Activated T-helper 1 cell treated with anti-CD3 and anti-CD28 coated beads, Interleukin-12 subunit alpha, Interleukin-12 subunit beta, Interleukin-2, Interleukin-4 antibody, amounts not matched to agents 30 ng/mL and 10 ng/mL and 1 ng/mL, durations not matched to agents 14 hours and 24 hours and 36 hours (primary cell): ENCODE data around the gene PABPC1L2A. TPM values are rescaled to one million over a fixed set of nuclear protein-coding genes. Genes with fewer than 3 reads are reported as not detected.
"Not testable (repeated sequence)": the region's sequence is repeated elsewhere in the genome, so short reads cannot be mapped to it uniquely, and the experiment has no call there.

Source experiments
- DNase-seq: peaks from one replicate; pipeline ENCODE4 v3.0.0; 2021; ENCODE audit warnings: low spot score
- H3K27ac Mint-ChIP-seq: one replicate; pipeline ENCODE4 v1.8.0; 2021; ENCODE audit warnings: mild to moderate bottlenecking, mixed read lengths
- H3K27me3 Mint-ChIP-seq: one replicate; pipeline ENCODE4 v1.8.0; 2022; ENCODE audit warnings: mild to moderate bottlenecking, moderate library complexity, mixed read lengths; ENCODE audit not compliant: insufficient read depth
- H3K36me3 Mint-ChIP-seq: one replicate; pipeline ENCODE4 v1.8.0; 2021; ENCODE audit warnings: low read depth, mixed read lengths
- H3K4me1 Mint-ChIP-seq: one replicate; pipeline ENCODE4 v1.8.0; 2021; ENCODE audit warnings: low read depth, mixed read lengths
- H3K4me3 Mint-ChIP-seq: one replicate; pipeline ENCODE4 v1.8.0; 2021; ENCODE audit warnings: mild to moderate bottlenecking, moderate library complexity, mixed read lengths
- H3K9me3 Mint-ChIP-seq: one replicate; pipeline ENCODE4 v1.8.0; 2021; ENCODE audit warnings: mixed read lengths
- intact Hi-C: fragments of 100-400 bp; cut with micrococcal nuclease; formaldehyde crosslinking; loops from one replicate; pipeline ENCODE4 v1.15.1; 2024
- total RNA-seq: library from RNA; stranded (reverse); gene quantifications from 2 replicates; pipeline ENCODE4 v1.2.3, GENCODE V29; 2022

PABPC1L2A gene
- not detected in 2 replicates for total RNA-seq

DNA sequence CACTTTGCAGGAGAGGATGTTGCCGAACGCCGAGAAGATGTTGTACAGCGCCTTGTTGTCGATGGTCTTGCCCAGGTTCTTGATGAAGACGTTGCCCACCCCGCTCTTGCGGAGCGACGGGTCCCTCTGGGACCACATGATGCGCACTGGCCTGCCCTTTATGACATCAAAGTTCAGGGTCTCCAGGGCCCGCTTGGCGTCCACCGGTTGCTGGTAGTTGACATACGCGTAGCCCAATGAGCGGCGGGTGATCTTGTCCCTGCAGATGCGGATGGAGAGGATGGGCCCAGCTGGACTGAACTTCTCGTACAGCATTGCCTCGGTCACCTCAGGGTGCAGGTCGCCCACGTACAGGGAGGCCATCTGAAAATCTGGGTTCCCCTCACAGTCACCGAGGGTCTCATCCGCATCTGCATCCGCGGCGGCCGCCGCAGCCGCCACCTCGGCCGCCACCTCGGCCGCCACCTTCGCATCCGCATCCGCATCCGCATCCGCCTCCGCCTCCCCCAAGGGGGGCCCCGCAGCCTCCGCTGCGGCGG lies at the start of gene PABPC1L2A:
PABPC1L2A (minus strand) TSS at position 489 of the 539 bp plus-strand sequence; CDS start at position 363, 126 bp downstream.
- H3K27me3 Mint-ChIP-seq, DNase-seq, H3K27ac Mint-ChIP-seq, intact Hi-C loops, H3K4me3 Mint-ChIP-seq, H3K4me1 Mint-ChIP-seq, H3K9me3 Mint-ChIP-seq, H3K36me3 Mint-ChIP-seq: not testable (repeated sequence)

DNA sequence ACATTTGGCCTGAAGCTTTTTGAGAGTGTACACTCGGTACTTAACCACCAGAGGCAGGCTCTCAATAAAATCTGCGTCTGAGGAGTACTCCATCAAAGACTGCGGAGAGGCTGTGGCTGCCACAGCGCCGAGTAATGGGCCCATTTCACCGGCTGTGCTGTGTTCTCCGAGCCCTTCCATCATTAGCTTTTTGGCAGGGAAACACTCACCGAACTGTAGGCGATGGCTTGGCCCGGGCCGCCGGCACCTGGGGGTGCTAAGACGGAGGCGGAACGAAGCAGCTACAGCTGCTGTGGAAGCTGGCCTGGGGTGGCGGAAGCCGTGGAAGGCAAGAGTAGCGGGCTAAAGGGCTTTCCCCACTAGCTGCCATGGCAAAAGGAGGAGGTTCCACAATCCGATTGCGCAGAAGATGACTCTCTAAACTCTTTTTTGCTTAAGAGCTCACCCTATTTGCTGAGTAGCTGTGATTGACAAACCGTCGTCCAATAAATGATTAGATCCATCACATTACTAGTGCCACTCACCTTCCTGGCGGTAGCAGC lies 48.5 kb upstream of the PABPC1L2A start:
- intact Hi-C loops: no loop called here
- Mint-ChIP-seq H3K9me3 (peaks cover 3% of the 10 kb centered on the region), H3K27ac (no peak overlapping the region), H3K4me3 (peak overlapping the region; percentile 66), H3K27me3 (peaks cover 2% of the 10 kb centered on the region), H3K36me3 (peaks cover 2% of the 10 kb centered on the region), H3K4me1 (no peaks in the 10 kb centered on the region)
- no peak for DNase-seq

DNA sequence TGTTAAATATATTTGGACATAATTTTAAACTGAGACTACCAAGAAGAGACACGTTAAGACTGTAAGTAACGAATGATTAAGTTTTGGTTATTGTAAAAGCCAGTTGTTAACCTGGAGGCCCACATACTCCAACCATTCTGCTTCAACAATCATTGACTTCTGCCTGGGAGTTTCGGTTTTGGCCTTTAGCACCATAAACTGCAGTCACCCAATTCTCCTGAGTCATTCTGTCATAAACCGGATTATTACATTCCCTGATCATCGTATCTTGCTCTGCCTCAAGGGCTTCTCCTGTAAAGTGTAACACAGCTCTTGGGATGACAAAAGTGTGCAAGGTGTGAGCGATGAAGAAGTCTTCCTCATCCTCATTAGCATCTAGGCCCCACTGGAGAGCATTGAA lies 46.9 kb upstream of the PABPC1L2A start:
- peaks cover 3% of the 10 kb centered on the region for H3K9me3 Mint-ChIP-seq

DNA sequence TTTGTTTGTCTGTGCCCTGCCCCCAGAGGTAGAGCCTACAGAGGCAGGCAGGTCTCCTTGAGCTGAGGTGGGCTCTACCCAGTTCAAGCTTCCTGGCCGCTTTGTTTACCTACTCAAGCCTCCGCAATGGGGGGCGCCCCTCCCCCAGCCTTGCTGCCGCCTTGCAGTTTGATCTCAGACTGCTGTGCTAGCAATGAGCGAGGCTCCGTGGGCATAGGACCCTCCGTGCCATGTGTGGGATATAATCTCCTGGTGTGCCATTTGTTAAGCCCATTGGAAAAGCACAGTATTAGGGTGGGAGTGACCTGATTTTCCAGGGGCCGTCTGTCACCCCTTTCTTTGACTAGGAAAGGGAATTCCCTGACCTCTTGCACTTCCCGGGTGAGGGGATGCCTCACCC lies 20.2 kb upstream of the PABPC1L2A start:
- H3K27me3 Mint-ChIP-seq, H3K4me1 Mint-ChIP-seq, H3K36me3 Mint-ChIP-seq, H3K4me3 Mint-ChIP-seq, intact Hi-C loops, H3K9me3 Mint-ChIP-seq, H3K27ac Mint-ChIP-seq, DNase-seq: not testable (repeated sequence)

More for the DNA sequence above, 46.9 kb upstream of the PABPC1L2A start:
- Mint-ChIP-seq H3K27ac (no peak overlapping the region), H3K36me3 (peaks cover 2% of the 10 kb centered on the region), H3K27me3 (peaks cover 2% of the 10 kb centered on the region), H3K4me1 (no peaks in the 10 kb centered on the region), H3K4me3 (no peak overlapping the region)
- intact Hi-C loops: no loop called here
- DNase-seq: no peak

DNA sequence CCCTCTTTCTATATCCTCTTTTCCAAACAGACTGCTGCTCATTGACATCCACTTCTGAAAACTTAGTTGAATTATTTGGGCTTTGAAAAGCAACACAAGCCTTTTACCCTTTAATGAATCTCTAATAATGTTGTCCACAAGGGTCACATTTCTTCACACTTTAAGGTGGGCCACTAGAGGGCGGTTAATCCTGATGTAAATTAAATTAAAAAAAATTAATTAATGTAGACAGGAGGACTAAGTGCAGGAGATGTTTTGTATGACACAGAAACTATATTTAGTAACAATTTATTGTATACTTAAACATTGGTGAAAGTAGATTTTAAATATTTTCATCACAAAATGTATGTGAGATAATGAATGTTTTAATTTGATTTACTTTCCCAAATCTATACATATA lies 7.5 kb upstream of the PABPC1L2A start:
- H3K36me3 Mint-ChIP-seq, H3K27ac Mint-ChIP-seq, H3K4me1 Mint-ChIP-seq, H3K9me3 Mint-ChIP-seq, H3K27me3 Mint-ChIP-seq, H3K4me3 Mint-ChIP-seq, intact Hi-C loops, DNase-seq: not testable (repeated sequence)

DNA sequence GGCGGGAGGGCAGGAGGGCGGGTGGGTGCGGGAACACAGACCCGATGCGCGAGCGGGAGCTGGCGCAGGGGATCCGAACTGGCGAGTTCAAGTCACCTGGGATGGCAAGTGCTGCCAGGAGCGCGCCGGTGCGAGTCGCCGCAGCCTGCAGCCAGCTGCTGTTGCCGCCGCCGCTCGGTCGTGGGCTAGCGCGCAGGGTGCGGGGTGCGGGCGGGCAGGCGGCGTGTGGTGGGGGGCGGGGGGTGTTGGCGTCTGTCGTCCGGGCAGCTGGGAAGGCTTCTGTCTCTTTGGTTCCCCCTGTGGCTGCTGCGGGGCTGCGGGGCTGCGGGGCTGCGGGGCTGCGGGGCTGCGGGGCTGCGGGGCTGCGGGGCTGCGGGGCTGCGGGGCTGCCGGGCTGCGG lies 572 bp upstream of the PABPC1L2A start:
- intact Hi-C loops, H3K27ac Mint-ChIP-seq, H3K36me3 Mint-ChIP-seq, H3K4me1 Mint-ChIP-seq, H3K4me3 Mint-ChIP-seq, H3K9me3 Mint-ChIP-seq, H3K27me3 Mint-ChIP-seq, DNase-seq: not testable (repeated sequence)

DNA sequence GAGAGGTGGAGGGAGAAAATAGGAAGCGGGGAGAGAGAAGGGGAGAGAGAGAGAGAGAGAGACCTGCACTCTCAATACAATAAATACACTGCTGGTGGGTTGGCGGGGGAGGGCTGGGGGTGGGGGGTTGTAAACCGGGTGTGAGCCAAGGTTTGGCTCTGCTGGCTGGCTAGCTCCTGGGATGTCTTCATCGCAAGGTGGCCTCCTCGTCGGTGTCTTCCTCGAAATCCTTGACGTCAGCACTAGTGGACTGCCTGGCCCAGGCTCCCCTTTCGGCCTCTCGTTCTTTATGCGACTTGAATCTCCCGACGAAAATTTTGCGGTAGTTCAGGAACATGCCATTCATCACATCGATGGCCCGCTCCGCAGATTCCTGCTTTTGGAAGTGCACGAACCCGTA lies 715 bp downstream of the PABPC1L2A start:
- H3K4me1 Mint-ChIP-seq, H3K27me3 Mint-ChIP-seq, H3K4me3 Mint-ChIP-seq, H3K36me3 Mint-ChIP-seq, H3K27ac Mint-ChIP-seq, intact Hi-C loops, H3K9me3 Mint-ChIP-seq, DNase-seq: not testable (repeated sequence)

DNA sequence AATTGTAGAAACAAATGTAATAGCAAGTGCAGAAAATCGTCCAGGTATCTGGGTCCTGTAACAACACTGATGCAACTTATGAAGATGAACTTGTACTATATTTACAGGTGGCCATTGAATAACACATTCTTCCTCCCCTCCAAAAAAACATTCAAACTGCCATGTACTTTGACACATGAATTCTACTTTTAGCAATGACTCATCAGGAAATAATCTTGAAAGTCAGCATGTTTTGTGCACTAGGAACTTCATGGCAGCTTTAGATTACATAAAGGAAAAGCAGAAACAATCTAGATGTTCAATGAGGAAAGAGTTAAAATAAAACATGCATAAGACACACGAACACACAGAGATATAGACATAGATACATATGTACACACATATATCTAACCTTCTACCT lies 2.5 kb downstream of the PABPC1L2A start:
- no peak for DNase-seq

DNA sequence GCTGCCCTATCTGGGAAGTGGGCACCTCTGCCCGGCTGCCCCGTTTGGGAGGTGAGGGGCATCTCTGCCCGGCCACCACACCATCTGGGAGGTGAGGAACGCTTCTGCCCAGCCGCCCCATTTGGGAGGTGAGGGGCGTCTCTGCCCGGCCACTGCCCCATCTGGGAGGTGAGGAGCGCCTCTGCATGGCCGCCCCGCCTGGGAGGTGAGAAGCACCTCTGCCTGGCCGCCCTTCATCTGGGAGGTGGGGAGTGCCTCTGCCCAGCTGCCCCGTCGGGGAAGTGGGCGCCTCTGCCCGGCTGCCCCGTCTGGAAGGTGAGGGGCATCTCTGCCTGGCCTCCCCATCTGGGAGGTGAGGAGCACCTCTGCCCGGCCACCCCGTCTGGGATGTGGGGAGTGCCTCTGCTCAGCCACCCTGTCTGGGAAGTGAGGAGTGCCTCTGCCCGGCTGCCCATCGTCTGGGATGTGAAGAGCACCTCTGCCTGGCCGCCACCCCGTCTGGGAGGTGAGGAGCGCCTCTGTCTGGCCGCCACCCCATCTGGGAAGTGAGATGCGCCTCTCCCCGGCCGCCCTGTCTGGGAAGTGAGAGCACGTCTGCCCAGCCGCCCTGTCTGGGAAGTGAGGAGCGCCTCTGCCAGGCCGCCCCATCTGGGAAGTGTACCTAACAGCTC lies 9.8 kb downstream of the PABPC1L2A start:
- Mint-ChIP-seq H3K36me3 (no peaks in the 10 kb centered on the region), H3K27me3 (peaks cover 1% of the 10 kb centered on the region), H3K4me1 (no peaks in the 10 kb centered on the region), H3K27ac (no peak overlapping the region), H3K4me3 (no peak overlapping the region), H3K9me3 (no peaks in the 10 kb centered on the region)
- DNase-seq: no peak
- intact Hi-C loops: no loop called here

More for the DNA sequence above, 2.5 kb downstream of the PABPC1L2A start:
- H3K27me3 Mint-ChIP-seq: peaks cover 8% of the 10 kb centered on the region
- H3K4me1 Mint-ChIP-seq: no peaks in the 10 kb centered on the region
- H3K27ac Mint-ChIP-seq: no peak overlapping the region
- H3K4me3 Mint-ChIP-seq: no peak overlapping the region
- no peaks in the 10 kb centered on the region for H3K9me3 Mint-ChIP-seq
- H3K36me3 Mint-ChIP-seq: no peaks in the 10 kb centered on the region
- intact Hi-C loops: no loop called here

DNA sequence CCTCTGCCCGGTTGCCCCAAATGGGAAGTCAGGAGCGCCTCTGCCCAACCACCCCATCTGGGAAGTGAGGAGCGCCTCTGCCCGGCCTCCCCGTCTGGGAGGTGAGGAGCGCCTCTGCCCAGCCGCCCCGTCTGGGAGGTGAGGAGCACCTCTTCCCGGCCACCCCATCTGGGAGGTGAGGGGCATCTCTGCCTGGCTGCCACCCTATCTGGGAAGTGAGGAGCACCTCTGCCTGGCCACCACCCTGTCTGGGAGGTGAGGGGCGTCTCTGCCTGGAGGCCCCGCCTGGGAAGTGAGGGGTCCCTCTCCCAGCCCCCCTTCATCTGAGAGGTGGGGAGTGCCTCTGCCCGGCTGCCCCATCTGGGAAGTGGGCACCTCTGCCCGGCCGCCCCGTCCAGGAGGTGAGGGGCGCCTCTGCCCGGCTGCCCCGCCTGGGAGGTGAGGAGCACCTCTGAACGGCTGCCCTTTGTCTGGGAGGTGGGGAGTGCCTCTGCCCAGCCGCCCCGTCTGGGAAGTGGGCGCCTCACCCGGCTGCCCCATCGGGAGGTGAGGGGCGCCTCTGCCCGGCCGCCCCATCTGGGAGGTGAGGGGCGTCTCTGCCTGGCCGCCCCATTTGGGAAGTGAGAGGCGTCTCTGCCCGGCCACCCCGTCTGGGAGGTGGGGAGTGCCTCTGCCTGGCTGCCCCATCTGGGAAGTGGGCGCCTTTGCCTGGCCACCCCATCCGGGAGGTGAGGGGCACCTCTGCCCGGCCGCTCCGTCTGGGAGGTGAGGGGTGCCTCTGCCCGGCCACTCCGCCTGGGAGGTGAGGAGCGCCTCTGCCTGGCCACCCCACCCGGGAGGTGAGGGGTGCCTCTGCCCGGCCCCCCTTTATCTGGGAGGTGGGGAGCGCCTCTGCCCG lies 10.6 kb downstream of the PABPC1L2A start:
- Mint-ChIP-seq H3K9me3 (no peaks in the 10 kb centered on the region), H3K4me3 (no peak overlapping the region), H3K27me3 (no peaks in the 10 kb centered on the region), H3K36me3 (no peaks in the 10 kb centered on the region), H3K4me1 (no peaks in the 10 kb centered on the region), H3K27ac (no peak overlapping the region)
- DNase-seq: no peak
- intact Hi-C loops: no loop called here

DNA sequence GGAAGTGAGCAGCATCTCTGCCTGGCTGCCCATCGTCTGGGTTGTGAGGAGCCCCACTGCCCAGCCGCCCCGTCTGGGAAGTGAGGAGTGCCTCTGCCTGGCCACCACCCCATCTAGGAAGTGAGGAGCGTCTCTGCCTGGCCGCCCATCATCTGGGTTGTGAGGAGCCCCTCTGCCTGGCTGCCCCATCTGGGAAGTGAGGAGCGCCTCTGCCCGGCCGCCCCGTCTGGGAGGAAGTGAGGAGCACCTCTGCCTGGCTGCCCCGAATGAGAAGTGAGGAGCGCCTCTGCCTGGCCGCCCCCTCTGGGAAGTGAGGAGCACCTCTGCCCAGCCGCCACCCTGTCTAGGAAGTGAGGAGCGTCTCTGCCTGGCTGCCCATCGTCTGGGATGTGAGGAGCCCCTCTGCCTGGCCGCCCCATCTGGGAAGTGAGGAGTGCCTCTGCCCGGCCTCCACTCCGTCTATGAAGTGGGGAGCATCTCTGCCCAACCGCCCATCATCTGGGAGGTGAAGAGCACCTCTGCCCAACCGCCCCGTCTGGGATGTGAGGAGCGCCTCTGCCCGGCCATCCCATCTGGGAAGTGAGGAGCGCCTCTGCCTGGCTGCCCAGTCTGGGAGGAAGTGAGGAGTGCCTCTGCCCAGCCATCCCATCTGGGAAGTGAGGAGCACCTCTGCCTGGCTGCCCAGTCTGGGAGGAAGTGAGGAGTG lies 11.4 kb downstream of the PABPC1L2A start:
- H3K9me3 Mint-ChIP-seq, H3K27me3 Mint-ChIP-seq, H3K36me3 Mint-ChIP-seq, H3K27ac Mint-ChIP-seq, DNase-seq, H3K4me1 Mint-ChIP-seq, H3K4me3 Mint-ChIP-seq, intact Hi-C loops: not testable (repeated sequence)

DNA sequence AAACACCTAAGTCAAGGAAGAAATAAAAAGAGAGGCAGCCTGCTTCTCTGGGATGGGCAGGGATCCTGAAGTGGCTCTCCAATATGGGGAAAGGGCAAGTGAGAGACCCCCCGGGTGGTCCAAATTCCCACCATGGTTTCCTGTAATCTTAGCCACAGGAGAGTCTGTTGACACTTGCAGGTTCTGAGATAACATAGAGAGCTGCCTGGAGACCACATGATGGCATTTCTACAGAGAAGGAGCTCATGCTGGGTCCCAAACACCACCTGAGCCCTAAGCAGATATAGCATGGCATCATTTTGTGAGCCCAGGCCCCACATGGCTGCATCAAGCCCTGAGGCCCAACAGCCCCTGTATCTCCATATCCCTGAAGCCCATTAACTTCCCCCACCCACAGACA lies 50.4 kb downstream of the PABPC1L2A start:
- intact Hi-C loops: no loop called here
- no peak overlapping the region for H3K4me3 Mint-ChIP-seq
- no peaks in the 10 kb centered on the region for H3K9me3 Mint-ChIP-seq
- no peaks in the 10 kb centered on the region for H3K4me1 Mint-ChIP-seq
- no peak overlapping the region for H3K27ac Mint-ChIP-seq
- no peaks in the 10 kb centered on the region for H3K36me3 Mint-ChIP-seq
- DNase-seq: no peak
- H3K27me3 Mint-ChIP-seq: no peaks in the 10 kb centered on the region
